Stimulated activated CD4-positive, alpha-beta T cell treated with anti-CD3 and anti-CD28 coated beads, Interleukin-12 subunit alpha, Interleukin-12 subunit beta, amount 100 ng/mL, for 48 hours (primary cell): ENCODE measurements around the gene NCKIPSD.

Experiments
- DNase-seq, 3 donors: peaks; one replicate each; pipeline ENCODE4 v3.0.0-alpha.2; 2020; ENCODE audit warnings: low read depth in 2 of 3, low spot score in 1 of 3

NCKIPSD gene

DNA sequence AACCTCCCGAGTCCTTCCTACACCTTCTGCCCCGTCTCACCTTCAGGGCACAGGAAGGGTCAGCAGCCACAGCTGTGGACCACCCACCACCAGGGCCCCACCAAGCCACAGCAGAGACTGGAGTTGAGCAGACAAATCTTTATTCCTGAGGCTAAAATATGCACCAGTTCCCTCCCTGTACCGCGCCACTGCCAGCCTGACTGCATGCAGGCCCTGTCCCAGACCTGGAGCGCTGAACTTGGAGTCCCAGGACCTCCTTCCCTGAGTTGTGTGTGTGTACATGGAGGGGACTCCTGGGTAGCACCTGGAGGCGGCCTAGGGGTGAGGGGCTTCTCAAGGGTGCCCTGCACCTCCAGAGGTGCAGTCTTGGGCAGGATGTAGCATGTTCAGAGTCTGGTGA lies 60.1 kb downstream of the NCKIPSD start:
- no peak for DNase-seq

GRCh38 chr3:48624767-48625166 lies 60.9 kb downstream of the NCKIPSD start:
- DNase-seq, result no peak

GRCh38 chr3:48623851-48624547 lies 61.7 kb downstream of the NCKIPSD start:
- DNase-seq, result no peak
